T-helper 17 cell (primary cell): ENCODE measurements around the gene SULT1C4. TPM values are rescaled to one million over a fixed set of nuclear protein-coding genes. Genes with fewer than 3 reads are reported as not detected.

Experiments
- ATAC-seq: fragments of 150-1000 bp; cut with Tn5 transposase; 2 replicates; pipeline ENCODE4 v1.10.0; 2021; ENCODE audit warnings: mild to moderate bottlenecking, moderate library complexity
- DNase-seq, 3 donors: peaks; one replicate each; pipeline versions ENCODE4 v3.0.0 to v3.0.0-alpha.2; 2020 to 2021
- H3K9me3 ChIP-seq: one replicate; pipeline ENCODE4 v1.7.0; 2013; ENCODE audit warnings: low read length, mild to moderate bottlenecking; ENCODE audit not compliant: control insufficient read depth, poor library complexity, severe bottlenecking
- H3K27ac Mint-ChIP-seq: one replicate; pipeline ENCODE4 v1.8.0; 2022; ENCODE audit warnings: mild to moderate bottlenecking, moderate library complexity, mixed read lengths
- H3K27me3 Mint-ChIP-seq: one replicate; pipeline ENCODE4 v1.8.0; 2022; ENCODE audit warnings: mixed read lengths
- H3K36me3 Mint-ChIP-seq: one replicate; pipeline ENCODE4 v1.8.0; 2022; ENCODE audit warnings: low read depth, mixed read lengths
- H3K4me1 Mint-ChIP-seq: one replicate; pipeline ENCODE4 v1.8.0; 2022; ENCODE audit warnings: mild to moderate bottlenecking, mixed read lengths
- H3K4me3 Mint-ChIP-seq: one replicate; pipeline ENCODE4 v1.8.0; 2022; ENCODE audit warnings: mild to moderate bottlenecking, moderate library complexity, mixed read lengths
- total RNA-seq, 4 donors: library from RNA in 2 of 4; stranded (reverse) in 2 of 4; gene quantifications; one replicate each; pipeline ENCODE4 v1.2.3 and lab custom pipeline; 2022 to 2026

Gene SULT1C4
- total RNA-seq, 2 donors from 2014 or later, result 0.31 TPM; not detected in 1

DNA sequence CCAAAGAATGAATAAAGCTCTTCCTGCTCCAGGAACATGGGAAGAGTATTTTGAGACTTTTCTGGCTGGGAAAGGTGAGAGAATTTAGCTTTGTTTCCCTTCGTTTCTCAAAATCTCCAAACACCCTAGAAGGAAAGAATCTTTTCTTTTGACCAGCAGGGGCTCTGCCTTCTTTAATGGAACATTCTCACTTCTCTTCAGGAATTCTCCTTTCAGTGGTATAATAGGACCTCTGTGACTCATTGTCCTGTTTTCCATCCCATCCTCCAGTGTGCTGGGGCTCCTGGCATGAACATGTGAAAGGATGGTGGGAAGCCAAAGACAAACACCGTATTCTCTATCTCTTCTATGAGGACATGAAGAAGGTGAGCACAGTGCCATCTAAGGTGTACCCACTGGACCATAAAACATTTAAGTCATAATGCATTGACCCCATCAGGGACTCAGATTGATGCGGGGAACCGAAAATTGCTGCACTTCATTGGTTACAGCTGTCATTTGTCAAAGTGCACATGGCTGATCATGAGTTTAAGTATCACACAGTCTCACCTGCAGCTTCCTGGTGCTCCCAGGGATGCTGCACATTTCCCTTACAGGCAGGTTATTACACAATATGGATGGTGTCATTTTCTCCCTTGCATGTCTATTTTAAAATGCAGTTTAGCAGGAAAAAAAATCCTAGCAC lies 5.5 kb downstream of the SULT1C4 start:
- ATAC-seq (no peak), DNase-seq (no peak)
- Mint-ChIP-seq H3K4me1 (no peaks in the 10 kb centered on the region), H3K27ac (no peak overlapping the region), H3K27me3 (peaks cover 2% of the 10 kb centered on the region), H3K4me3 (no peak overlapping the region), H3K36me3 (no peaks in the 10 kb centered on the region)
- no peaks in the 10 kb centered on the region for H3K9me3 ChIP-seq

DNA sequence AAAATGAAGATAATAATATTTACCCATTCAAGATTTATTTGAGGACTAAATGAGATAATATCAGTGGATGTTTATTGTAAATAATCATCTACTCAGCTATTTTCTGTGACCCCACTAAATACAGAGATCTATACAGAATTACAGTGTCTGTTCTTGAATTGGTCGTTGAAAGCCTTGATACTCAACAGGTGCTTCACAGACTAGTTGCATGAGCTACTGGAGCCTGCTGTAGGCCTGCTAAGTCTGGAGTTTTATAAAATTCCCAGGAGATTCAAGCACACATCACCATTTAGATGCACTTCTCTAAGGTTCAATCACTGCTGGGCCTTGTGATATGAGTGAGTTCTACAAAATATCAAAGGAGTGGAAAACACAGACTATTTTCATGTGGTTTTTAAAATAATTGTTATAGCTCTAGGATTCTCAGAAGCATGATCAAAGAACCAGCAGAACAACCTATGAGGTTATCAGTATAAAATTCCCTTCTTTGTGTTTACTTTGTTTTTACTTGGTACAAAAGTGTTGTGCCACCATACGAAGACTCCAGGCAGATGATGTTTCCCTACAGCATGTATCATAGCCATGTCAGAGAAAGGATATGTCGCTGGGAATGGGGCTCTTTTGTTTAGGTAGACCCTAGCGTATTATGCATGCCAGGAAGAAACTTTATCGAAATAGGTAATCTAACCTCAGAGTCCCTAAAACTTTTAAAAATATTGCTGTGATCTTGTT lies 7.1 kb downstream of the SULT1C4 start:
- no peaks in the 10 kb centered on the region for H3K27me3 Mint-ChIP-seq
- H3K27ac Mint-ChIP-seq, result peak overlapping the region; percentile 39
- no peaks in the 10 kb centered on the region for H3K4me1 Mint-ChIP-seq
- no peaks in the 10 kb centered on the region for H3K36me3 Mint-ChIP-seq
- no peak for ATAC-seq
- no peaks in the 10 kb centered on the region for H3K9me3 ChIP-seq
- no peak for DNase-seq
- H3K4me3 Mint-ChIP-seq, result no peak overlapping the region

DNA sequence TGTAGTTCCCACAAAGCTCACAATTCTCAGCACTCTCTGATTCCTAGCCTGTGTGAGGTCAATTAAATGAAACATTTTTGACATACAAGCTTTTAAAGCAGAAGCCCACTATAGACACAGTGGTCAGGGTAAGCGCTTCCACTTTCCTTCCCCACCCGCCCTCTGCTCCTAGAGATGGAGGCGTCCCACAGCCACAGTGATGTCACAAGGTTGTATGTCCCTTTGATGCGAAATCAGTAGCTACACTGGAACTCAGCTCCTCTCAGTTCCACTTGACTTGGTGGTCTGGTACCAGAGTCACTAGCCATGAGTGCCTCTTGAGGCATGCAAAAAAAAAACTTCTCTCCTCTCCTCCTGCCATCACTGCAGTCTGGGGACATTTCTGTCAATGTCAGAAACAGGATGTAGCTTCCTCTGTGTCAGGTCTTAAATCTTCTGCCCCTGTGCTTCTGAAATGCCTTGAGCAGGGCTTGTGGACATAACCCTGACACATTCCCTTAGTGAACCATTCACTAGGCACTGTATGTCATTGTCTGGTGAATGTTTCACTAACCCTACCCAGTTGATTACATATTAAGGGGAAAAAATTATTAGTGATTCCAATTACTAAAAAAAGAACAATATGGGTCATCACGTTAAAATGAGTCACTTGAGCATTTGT lies 7.8 kb downstream of the SULT1C4 start:
- peak overlapping the region; percentile 39 for H3K27ac Mint-ChIP-seq
- H3K9me3 ChIP-seq, result no peaks in the 10 kb centered on the region

DNA sequence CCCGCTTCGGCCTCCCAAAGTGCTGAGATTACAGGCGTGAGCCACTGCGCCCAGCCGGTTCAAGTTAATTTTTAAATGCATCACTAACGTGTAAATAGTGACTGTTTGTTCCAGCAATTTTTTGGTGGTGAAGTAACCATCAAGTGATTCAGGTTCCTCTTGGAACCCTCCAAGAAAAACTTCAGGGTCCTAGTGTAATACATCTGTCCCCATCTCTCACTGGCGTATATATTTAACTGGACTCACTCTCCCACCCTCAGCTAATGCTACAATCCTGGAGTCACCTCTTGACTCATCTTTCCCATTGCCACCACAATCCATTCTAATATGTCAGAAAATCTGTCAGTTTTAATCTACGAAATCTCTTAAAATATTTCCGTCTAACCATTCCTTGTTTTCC lies 10.3 kb downstream of the SULT1C4 start:
- H3K4me1 Mint-ChIP-seq, result no peaks in the 10 kb centered on the region
- H3K9me3 ChIP-seq, result no peaks in the 10 kb centered on the region
- H3K27ac Mint-ChIP-seq, result no peak overlapping the region
- no peak for ATAC-seq
- no peak overlapping the region for H3K4me3 Mint-ChIP-seq
- H3K36me3 Mint-ChIP-seq, result no peaks in the 10 kb centered on the region
- DNase-seq, result no peak
- H3K27me3 Mint-ChIP-seq, result no peaks in the 10 kb centered on the region

More for the DNA sequence above, 7.8 kb downstream of the SULT1C4 start:
- Mint-ChIP-seq H3K27me3 (no peaks in the 10 kb centered on the region), H3K4me1 (no peaks in the 10 kb centered on the region), H3K36me3 (no peaks in the 10 kb centered on the region), H3K4me3 (no peak overlapping the region)
- DNase-seq (no peak), ATAC-seq (no peak)

DNA sequence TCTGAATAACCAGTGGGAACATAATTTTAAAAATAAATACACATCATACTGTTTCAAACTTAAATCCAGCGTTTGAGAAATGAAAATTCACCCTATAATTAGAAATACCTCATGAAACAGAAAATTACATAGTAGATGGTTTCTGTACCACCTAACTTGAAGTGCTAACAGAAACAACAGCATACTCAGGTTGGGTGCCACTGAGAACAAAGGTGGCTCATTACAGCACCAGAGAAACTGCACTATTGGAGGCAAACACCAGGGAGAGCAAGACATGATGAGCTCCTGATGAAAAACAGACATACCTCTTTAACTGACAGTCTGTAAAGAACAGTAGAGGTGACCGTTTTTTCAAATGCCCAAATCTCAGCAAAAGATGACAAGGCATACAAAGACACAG lies 12.6 kb downstream of the SULT1C4 start:
- H3K4me1 Mint-ChIP-seq, result no peaks in the 10 kb centered on the region
- DNase-seq (no peak), ATAC-seq (no peak)
- no peaks in the 10 kb centered on the region for H3K36me3 Mint-ChIP-seq
- no peak overlapping the region for H3K4me3 Mint-ChIP-seq
- no peaks in the 10 kb centered on the region for H3K9me3 ChIP-seq
- H3K27ac Mint-ChIP-seq, result no peak overlapping the region
- H3K27me3 Mint-ChIP-seq, result no peaks in the 10 kb centered on the region

DNA sequence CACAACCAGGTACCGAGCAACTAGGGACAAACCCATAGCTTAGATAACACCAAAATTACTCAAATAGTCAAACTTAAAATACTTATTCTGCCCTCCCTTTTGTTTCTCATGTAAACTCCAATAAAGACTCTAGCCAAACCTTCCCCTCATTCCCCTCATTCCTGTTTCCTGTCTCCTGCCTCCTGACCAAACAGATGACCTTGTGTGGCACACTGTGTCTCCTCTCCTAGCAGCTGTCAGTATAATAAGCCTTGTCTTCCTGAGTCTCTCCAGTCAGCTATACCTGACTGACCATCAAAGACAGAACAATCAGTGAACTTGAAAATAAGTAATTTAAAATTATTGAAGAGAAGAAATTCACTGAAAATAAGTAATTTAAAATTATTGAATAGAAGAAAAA lies 14.3 kb downstream of the SULT1C4 start:
- Mint-ChIP-seq H3K27me3 (no peaks in the 10 kb centered on the region), H3K4me1 (no peaks in the 10 kb centered on the region), H3K36me3 (no peaks in the 10 kb centered on the region), H3K27ac (no peak overlapping the region), H3K4me3 (no peak overlapping the region)
- H3K9me3 ChIP-seq, result no peaks in the 10 kb centered on the region
- no peak for ATAC-seq
- DNase-seq, result no peak

DNA sequence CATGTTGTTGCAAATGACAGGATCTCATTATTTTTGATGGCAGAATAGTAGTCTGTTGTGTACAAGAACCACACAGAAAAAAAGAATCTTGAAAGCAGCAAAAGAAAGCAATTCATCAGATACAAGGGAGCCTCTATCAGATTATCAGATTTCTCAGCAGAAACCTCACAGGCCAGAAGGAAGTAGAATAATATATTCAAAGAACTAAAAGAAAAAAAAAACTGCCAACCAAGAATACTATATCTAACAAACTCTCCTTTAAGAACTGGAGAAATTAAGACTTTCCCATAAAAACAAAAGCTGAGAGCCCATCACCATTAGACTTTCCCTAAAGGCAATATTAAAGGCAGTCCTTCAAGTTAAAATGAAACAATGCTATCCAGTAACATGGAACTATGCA lies 15.4 kb downstream of the SULT1C4 start:
- Mint-ChIP-seq H3K4me3 (no peak overlapping the region), H3K36me3 (peaks cover 1% of the 10 kb centered on the region), H3K27me3 (no peaks in the 10 kb centered on the region), H3K27ac (no peak overlapping the region), H3K4me1 (no peaks in the 10 kb centered on the region)
- no peaks in the 10 kb centered on the region for H3K9me3 ChIP-seq
- DNase-seq, result no peak
- no peak for ATAC-seq

DNA sequence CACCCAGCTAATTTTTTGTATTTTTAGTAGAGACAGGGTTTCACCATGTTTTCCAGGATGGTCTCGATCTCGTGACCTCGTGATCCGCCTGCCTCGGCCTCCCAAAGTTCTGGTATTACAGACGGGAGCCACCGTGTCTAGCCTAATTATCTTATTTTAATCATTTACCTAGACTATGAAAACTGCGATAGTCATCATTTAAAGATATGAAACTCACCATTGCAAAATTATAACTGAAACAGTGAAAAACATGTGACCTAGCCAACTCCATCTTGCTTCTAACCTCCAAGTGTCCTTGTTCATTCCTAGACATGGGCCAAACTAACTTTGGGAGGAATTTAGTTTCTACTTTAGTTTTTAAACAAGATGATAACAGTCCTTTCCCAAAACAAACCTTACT lies 17.4 kb downstream of the SULT1C4 start:
- no peak overlapping the region for H3K27ac Mint-ChIP-seq
- H3K4me3 Mint-ChIP-seq, result no peak overlapping the region
- DNase-seq (no peak), ATAC-seq (no peak)
- peaks cover 2% of the 10 kb centered on the region for H3K36me3 Mint-ChIP-seq
- no peaks in the 10 kb centered on the region for H3K9me3 ChIP-seq
- no peaks in the 10 kb centered on the region for H3K4me1 Mint-ChIP-seq
- no peaks in the 10 kb centered on the region for H3K27me3 Mint-ChIP-seq

DNA sequence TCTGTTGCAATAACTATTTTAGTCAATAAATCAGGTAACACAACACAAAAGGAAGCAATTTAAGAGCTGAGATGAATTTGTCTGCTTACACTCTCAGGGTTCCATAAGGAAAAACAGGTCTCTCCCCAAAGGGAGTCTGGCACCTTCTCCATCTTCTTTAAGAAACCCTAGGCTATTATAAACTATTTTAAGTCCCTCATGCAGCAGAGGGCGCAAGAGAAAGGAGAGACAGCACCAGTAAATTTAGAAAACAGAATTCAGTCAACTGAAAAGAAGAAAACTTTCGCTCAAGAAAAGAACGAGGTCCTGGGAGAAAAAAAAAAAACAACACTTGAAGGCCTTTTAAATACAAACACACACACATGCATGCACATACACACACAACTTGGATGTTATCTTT lies 19.1 kb downstream of the SULT1C4 start:
- Mint-ChIP-seq H3K4me3 (no peak overlapping the region), H3K27me3 (no peaks in the 10 kb centered on the region), H3K27ac (no peak overlapping the region), H3K36me3 (peaks cover 2% of the 10 kb centered on the region), H3K4me1 (no peaks in the 10 kb centered on the region)
- DNase-seq, result no peak
- ATAC-seq, result no peak
- H3K9me3 ChIP-seq, result peaks cover 3% of the 10 kb centered on the region

DNA sequence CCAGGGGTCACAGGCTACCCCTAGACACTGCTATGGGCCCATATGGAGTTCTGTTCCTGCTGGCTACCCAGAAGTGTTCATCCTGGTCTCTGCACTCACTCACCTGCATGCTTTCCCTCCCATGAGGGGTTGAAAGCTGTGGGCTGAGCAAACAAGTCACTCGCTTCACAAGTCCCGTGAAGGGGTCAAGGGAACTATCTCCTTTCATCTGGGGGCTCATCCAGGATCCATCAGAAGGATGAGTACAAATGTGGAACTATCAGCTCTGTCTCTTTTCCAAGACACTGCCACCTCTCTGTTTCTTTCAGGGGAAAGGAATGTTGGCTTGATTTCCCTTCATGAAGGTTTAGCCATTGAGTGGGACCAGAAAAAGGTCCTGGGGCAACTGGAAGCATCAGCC lies 21.7 kb downstream of the SULT1C4 start:
- H3K4me1 Mint-ChIP-seq, result no peaks in the 10 kb centered on the region
- peaks cover 3% of the 10 kb centered on the region for H3K9me3 ChIP-seq
- no peak for DNase-seq
- no peak for ATAC-seq
- H3K27ac Mint-ChIP-seq, result no peak overlapping the region
- H3K4me3 Mint-ChIP-seq, result no peak overlapping the region
- peaks cover 2% of the 10 kb centered on the region for H3K36me3 Mint-ChIP-seq
- H3K27me3 Mint-ChIP-seq, result no peaks in the 10 kb centered on the region

DNA sequence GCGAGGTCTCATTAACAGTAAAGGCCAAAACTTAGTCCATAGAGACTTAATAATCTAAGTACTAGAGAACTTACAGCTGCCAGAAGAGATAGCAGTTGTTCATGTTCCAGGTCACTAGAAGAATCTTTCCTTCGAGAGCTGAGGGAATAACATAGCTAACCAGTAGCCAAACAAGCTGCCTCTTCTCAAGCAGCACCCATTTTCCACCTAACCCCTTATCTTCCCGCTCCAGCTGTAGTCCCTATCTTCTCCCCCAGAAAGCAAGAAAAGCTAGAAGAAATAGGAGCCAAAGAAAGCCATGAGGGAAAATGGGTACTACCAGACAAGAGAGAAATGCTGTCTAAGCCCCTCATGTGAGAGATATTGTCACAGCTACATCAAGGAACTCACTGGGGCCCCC lies 24.0 kb downstream of the SULT1C4 start:
- H3K27me3 Mint-ChIP-seq, result no peaks in the 10 kb centered on the region
- ATAC-seq, result no peak

DNA sequence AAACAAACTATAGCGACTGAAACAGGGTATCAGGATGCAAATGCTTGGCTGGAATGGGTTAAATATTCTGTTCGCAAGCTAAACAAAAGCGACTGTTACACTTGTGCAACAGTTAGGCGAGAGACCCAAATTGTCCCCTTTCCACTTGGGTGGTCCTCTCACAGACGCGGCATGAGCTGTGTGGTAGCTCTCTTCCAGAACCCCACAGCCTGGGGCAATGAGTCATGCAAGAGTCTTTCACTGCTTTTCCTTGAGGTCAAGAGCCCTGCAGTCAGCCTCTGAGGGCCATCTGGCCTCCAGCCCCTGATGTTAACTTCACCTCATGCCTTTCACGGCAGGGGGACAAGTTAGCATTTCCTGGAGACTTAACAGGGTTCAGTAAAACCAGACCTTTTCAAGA lies 25.7 kb downstream of the SULT1C4 start:
- Mint-ChIP-seq H3K4me3 (no peak overlapping the region), H3K36me3 (no peaks in the 10 kb centered on the region), H3K27ac (no peak overlapping the region), H3K4me1 (no peaks in the 10 kb centered on the region), H3K27me3 (peaks cover 9% of the 10 kb centered on the region)
- ATAC-seq (no peak), DNase-seq (no peak)
- peaks cover 3% of the 10 kb centered on the region for H3K9me3 ChIP-seq

More for the DNA sequence above, 24.0 kb downstream of the SULT1C4 start:
- Mint-ChIP-seq H3K27ac (no peak overlapping the region), H3K4me1 (no peaks in the 10 kb centered on the region), H3K36me3 (peaks cover 2% of the 10 kb centered on the region), H3K4me3 (no peak overlapping the region)
- no peak for DNase-seq
- H3K9me3 ChIP-seq, result peaks cover 3% of the 10 kb centered on the region

DNA sequence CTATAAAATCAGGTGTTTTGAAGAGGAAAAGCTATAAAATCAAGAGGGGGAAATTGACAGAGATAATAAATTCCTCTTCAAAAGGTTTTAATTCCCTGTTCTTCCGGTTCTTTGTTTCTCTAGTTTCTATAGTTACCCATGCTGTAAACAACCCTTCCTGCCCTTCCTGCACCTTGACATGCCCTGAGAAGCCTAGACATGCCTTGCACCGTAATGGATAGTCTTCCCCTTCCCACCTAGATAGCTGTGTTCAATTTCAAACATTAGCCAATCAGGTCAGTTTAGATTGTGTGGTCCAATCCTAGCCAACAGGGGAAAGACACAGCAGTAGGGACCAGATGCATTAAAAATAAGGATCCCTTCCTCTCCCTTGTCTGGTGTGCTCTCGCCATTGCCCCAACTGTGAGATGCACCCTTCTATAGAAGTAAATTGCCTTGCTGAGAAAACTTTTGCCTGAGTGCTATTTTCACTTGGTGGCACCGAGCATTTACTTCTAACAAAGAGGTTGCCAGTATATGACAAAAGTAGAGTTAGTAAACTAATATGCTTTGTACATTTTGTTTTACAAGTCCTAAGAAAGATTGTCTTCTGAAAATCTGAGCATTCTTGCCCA lies 27.1 kb downstream of the SULT1C4 start:
- H3K27me3 Mint-ChIP-seq, result peaks cover 19% of the 10 kb centered on the region
- H3K27ac Mint-ChIP-seq, result no peak overlapping the region
- peaks cover 3% of the 10 kb centered on the region for H3K9me3 ChIP-seq
- H3K4me1 Mint-ChIP-seq, result no peaks in the 10 kb centered on the region
- H3K4me3 Mint-ChIP-seq, result no peak overlapping the region
- H3K36me3 Mint-ChIP-seq, result peaks cover 4% of the 10 kb centered on the region
- ATAC-seq, result no peak
- DNase-seq, result no peak
